Keratinocyte (primary cell): ENCODE results near the gene LINC01488. TPM values are rescaled to one million over a fixed set of nuclear protein-coding genes. Genes with fewer than 3 reads are reported as not detected.

Experiments
- DNase-seq: peaks from one replicate; pipeline ENCODE4 v3.0.0-alpha.2; 2011; ENCODE audit warnings: low read depth, missing footprints, low spot score
- FAIRE-seq: peaks from 2 replicates; lab custom pipeline; 2011; peaks lifted over from hg19 to GRCh38; lab: Jason Lieb, UNC
- H2AFZ ChIP-seq: 2 replicates; pipeline ENCODE4 v1.6.0; 2012; ENCODE audit warnings: low read length, control low read depth, inconsistent platforms; ENCODE audit not compliant: control insufficient read depth
- H3K27ac ChIP-seq: 2 replicates; pipeline ENCODE4 v1.5.1; 2011; ENCODE audit warnings: low read length; ENCODE audit not compliant: control insufficient read depth, insufficient read depth
- H3K27me3 ChIP-seq: 3 replicates; pipeline ENCODE4 v1.6.0; 2011; ENCODE audit warnings: low read length; ENCODE audit not compliant: control insufficient read depth, insufficient read depth; ENCODE audit errors: extremely low read depth
- H3K36me3 ChIP-seq, 2 experiments: 2 replicates in 1 of 2; 3 replicates in 1 of 2; pipeline ENCODE4 v1.5.1; 2011; ENCODE audit warnings: low read length in 2 of 2, mild to moderate bottlenecking in 1 of 2; ENCODE audit not compliant: control insufficient read depth in 2 of 2, insufficient read depth in 2 of 2; ENCODE audit errors: extremely low read depth in 1 of 2
- H3K4me1 ChIP-seq: 3 replicates; pipeline ENCODE4 v1.5.1; 2011; ENCODE audit warnings: low read length; ENCODE audit not compliant: control insufficient read depth, insufficient read depth; ENCODE audit errors: extremely low read depth
- H3K4me2 ChIP-seq: 3 replicates; pipeline ENCODE4 v1.6.0; 2011; ENCODE audit warnings: low read depth, low read length; ENCODE audit not compliant: control insufficient read depth, insufficient read depth; ENCODE audit errors: extremely low read depth
- H3K4me3 ChIP-seq, 3 experiments: fragments of 200-600 bp in 1 of 3; sonication (generic) in 1 of 3; 2 replicates in 2 of 3; 3 replicates in 1 of 3; pipeline ENCODE4 v1.5.1; 2011 to 2016; ENCODE audit warnings: low read length in 3 of 3, mild to moderate bottlenecking in 3 of 3, control low read depth in 2 of 3, inconsistent platforms in 1 of 3, low read depth in 1 of 3, mixed read lengths in 1 of 3, mixed run types in 1 of 3, moderate library complexity in 1 of 3; ENCODE audit not compliant: control insufficient read depth in 2 of 3, insufficient read depth in 2 of 3; ENCODE audit errors: extremely low read depth in 1 of 3
- H3K79me2 ChIP-seq: 2 replicates; pipeline ENCODE4 v1.6.0; 2012; ENCODE audit warnings: low read length; ENCODE audit not compliant: control insufficient read depth, insufficient read depth
- H3K9ac ChIP-seq: 3 replicates; pipeline ENCODE4 v1.6.0; 2011; ENCODE audit warnings: low read length; ENCODE audit not compliant: control insufficient read depth, insufficient read depth; ENCODE audit errors: extremely low read depth
- H3K9me1 ChIP-seq: 3 replicates; pipeline ENCODE4 v1.6.0; 2011; ENCODE audit warnings: low read length; ENCODE audit not compliant: control insufficient read depth, insufficient read depth; ENCODE audit errors: extremely low read depth
- H3K9me3 ChIP-seq: 2 replicates; pipeline ENCODE4 v1.5.1; 2012; ENCODE audit warnings: low read depth, low read length; ENCODE audit not compliant: control insufficient read depth
- H4K20me1 ChIP-seq: 3 replicates; pipeline ENCODE4 v1.6.0; 2011; ENCODE audit warnings: low read length; ENCODE audit not compliant: control insufficient read depth, insufficient read depth; ENCODE audit errors: extremely low read depth
- EZH2 ChIP-seq: IDR thresholded peaks from one replicate; pipeline ENCODE4 v1.6.1; 2012; ENCODE audit warnings: inconsistent platforms, mild to moderate bottlenecking, low read length, moderate library complexity
- dilution Hi-C: fragments of 300-500 bp; cut with MboI; formaldehyde crosslinking; loops from one replicate; pipeline ENCODE4 v1.7.0; 2020; ENCODE audit warnings: low sequenced_read_pairs; ENCODE audit not compliant: extremely low pct_ligation_motif_present
- polyA plus RNA-seq, 5 experiments: library from polyadenylated mRNA; depleted of rRNA in 3 of 5; stranded (reverse) in 3 of 5; stranded (forward) in 1 of 5; unstranded in 1 of 5; fragments of >200 nt; gene quantifications; 1 replicate in 1 of 5; 2 replicates in 3 of 5; 3 replicates in 1 of 5; pipeline versions ENCODE4 v1.2.1 to v1.2.3, GENCODE V29; 2011 to 2012; ENCODE audit warnings: missing spikeins in 2 of 5, low read depth in 1 of 5, low replicate concordance in 1 of 5
- TF ChIP-seq, protein P1 (sequence below), 3 experiments: IDR thresholded peaks in 1 of 3; conservative IDR thresholded peaks in 1 of 3; optimal IDR thresholded peaks in 1 of 3; 2 replicates in 2 of 3; 3 replicates in 1 of 3; pipeline versions ENCODE3 to v1.5.1; 2011; ENCODE audit warnings: low read length in 3 of 3, mild to moderate bottlenecking in 3 of 3, moderate library complexity in 2 of 3, control low read depth in 1 of 3, inconsistent platforms in 1 of 3; ENCODE audit not compliant: insufficient read depth in 2 of 3; ENCODE audit errors: extremely low read depth in 1 of 3

The LINC01488 gene
- polyA plus RNA-seq, 1 donor (not counting 4 experiments of a cell fraction or from before 2014, with no cell fraction given), result not detected

DNA sequence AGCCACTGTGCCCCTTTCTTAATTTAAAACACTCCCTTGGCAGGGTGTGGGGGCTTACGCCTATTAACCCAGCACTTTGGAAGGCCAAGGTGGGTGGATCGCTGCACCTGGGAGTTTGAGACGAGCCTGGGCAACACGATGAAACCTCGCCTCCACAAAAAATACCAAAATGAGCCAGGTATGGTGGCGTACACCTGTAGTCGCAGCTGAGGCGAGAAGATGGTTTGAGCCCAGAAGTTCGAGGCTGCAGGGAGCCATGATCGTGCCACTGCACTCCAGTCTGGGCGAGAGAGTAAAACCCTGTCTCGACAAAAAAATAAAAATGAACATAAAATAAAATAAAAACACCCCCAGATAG, 45.0 kb downstream of the LINC01488 start:
- no peaks in the 10 kb centered on the region for H3K9me3 ChIP-seq
- H3K9me1 ChIP-seq, result no peaks in the 10 kb centered on the region
- H3K36me3 ChIP-seq, result no peaks in the 10 kb centered on the region
- no peak overlapping the region for H2AFZ ChIP-seq
- FAIRE-seq (no peak), DNase-seq (no peak)
- TF ChIP-seq, protein P1, sequence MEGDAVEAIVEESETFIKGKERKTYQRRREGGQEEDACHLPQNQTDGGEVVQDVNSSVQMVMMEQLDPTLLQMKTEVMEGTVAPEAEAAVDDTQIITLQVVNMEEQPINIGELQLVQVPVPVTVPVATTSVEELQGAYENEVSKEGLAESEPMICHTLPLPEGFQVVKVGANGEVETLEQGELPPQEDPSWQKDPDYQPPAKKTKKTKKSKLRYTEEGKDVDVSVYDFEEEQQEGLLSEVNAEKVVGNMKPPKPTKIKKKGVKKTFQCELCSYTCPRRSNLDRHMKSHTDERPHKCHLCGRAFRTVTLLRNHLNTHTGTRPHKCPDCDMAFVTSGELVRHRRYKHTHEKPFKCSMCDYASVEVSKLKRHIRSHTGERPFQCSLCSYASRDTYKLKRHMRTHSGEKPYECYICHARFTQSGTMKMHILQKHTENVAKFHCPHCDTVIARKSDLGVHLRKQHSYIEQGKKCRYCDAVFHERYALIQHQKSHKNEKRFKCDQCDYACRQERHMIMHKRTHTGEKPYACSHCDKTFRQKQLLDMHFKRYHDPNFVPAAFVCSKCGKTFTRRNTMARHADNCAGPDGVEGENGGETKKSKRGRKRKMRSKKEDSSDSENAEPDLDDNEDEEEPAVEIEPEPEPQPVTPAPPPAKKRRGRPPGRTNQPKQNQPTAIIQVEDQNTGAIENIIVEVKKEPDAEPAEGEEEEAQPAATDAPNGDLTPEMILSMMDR (optimal IDR thresholded peaks at IDR 0.05 in 1 of 3, IDR thresholded peaks at IDR 0.05 in 1 of 3, conservative IDR thresholded peaks at IDR 0.05 in 1 of 3; ENCODE audit: extremely low read depth in 1 of 3, insufficient read depth in 2 of 3, low read length in 3 of 3), result no peak
- no peak overlapping the region for H3K4me3 ChIP-seq
- peaks cover 11% of the 10 kb centered on the region for H3K4me1 ChIP-seq
- no peak overlapping the region for H3K4me2 ChIP-seq
- no peak overlapping the region for H3K27ac ChIP-seq
- H4K20me1 ChIP-seq, result no peaks in the 10 kb centered on the region
- dilution Hi-C loops, result no loop called here
- no peak overlapping the region for H3K9ac ChIP-seq
- no peaks in the 10 kb centered on the region for H3K79me2 ChIP-seq
- H3K27me3 ChIP-seq, result peaks cover 3% of the 10 kb centered on the region

DNA sequence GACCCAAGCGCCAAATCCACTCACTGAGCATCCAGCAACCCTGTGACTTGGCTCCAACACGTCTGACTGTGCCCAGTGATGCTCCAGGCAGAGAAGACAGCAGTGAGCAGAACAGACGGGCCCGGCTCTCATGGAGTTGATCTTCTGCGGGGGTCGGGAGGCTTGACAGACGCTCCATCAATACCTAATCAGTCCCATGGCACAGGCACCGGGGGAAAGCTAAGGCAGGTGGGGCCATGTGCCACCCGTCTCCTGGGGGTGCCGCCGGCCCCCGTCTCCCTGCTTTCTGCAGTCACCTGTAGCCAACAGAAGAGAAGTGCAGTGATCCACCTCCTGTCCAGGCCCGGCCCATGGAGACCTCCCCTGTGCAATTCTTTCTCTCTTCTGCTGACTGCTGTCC, 47.5 kb downstream of the LINC01488 start:
- dilution Hi-C loops, result no loop called here
- no peak overlapping the region for H3K4me2 ChIP-seq
- H2AFZ ChIP-seq, result no peak overlapping the region
- H3K79me2 ChIP-seq, result no peaks in the 10 kb centered on the region
- H3K9me3 ChIP-seq, result no peaks in the 10 kb centered on the region
- no peaks in the 10 kb centered on the region for H3K36me3 ChIP-seq
- no peaks in the 10 kb centered on the region for H3K9me1 ChIP-seq
- no peak overlapping the region for H3K9ac ChIP-seq
- no peak overlapping the region for H3K27ac ChIP-seq
- H4K20me1 ChIP-seq, result no peaks in the 10 kb centered on the region
- H3K27me3 ChIP-seq, result peaks cover 7% of the 10 kb centered on the region
- no peak for DNase-seq
- H3K4me3 ChIP-seq, result no peak overlapping the region
- H3K4me1 ChIP-seq, result peaks cover 9% of the 10 kb centered on the region
- no peak for FAIRE-seq
- no peak for TF ChIP-seq EZH2
- TF ChIP-seq, protein P1 (optimal IDR thresholded peaks at IDR 0.05 in 1 of 3, IDR thresholded peaks at IDR 0.05 in 1 of 3, conservative IDR thresholded peaks at IDR 0.05 in 1 of 3; ENCODE audit: extremely low read depth in 1 of 3, insufficient read depth in 2 of 3, low read length in 3 of 3), result no peak
